T-helper 1 cell (primary cell): ENCODE measurements around the gene PCSK9.

Experiments used
- DNase-seq, 5 donors: peaks; one replicate each; pipeline ENCODE4 v3.0.0-alpha.2; 2012 to 2020
- total RNA-seq, 4 donors: gene quantifications; one replicate each; lab custom pipeline; 2026; lab: John Stamatoyannopoulos, UW

Gene PCSK9
- total RNA-seq = 0 reads per million in 4 donors

DNA sequence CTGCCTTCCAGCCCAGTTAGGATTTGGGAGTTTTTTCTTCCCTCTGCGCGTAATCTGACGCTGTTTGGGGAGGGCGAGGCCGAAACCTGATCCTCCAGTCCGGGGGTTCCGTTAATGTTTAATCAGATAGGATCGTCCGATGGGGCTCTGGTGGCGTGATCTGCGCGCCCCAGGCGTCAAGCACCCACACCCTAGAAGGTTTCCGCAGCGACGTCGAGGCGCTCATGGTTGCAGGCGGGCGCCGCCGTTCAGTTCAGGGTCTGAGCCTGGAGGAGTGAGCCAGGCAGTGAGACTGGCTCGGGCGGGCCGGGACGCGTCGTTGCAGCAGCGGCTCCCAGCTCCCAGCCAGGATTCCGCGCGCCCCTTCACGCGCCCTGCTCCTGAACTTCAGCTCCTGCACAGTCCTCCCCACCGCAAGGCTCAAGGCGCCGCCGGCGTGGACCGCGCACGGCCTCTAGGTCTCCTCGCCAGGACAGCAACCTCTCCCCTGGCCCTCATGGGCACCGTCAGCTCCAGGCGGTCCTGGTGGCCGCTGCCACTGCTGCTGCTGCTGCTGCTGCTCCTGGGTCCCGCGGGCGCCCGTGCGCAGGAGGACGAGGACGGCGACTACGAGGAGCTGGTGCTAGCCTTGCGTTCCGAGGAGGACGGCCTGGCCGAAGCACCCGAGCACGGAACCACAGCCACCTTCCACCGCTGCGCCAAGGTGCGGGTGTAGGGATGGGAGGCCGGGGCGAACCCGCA is at the start of gene PCSK9:
Gene PCSK9 (plus strand): TSS at position 207 of the 741 bp plus-strand sequence. CDS start 290 bp downstream, at position 497.
- DNase-seq = no peak

DNA sequence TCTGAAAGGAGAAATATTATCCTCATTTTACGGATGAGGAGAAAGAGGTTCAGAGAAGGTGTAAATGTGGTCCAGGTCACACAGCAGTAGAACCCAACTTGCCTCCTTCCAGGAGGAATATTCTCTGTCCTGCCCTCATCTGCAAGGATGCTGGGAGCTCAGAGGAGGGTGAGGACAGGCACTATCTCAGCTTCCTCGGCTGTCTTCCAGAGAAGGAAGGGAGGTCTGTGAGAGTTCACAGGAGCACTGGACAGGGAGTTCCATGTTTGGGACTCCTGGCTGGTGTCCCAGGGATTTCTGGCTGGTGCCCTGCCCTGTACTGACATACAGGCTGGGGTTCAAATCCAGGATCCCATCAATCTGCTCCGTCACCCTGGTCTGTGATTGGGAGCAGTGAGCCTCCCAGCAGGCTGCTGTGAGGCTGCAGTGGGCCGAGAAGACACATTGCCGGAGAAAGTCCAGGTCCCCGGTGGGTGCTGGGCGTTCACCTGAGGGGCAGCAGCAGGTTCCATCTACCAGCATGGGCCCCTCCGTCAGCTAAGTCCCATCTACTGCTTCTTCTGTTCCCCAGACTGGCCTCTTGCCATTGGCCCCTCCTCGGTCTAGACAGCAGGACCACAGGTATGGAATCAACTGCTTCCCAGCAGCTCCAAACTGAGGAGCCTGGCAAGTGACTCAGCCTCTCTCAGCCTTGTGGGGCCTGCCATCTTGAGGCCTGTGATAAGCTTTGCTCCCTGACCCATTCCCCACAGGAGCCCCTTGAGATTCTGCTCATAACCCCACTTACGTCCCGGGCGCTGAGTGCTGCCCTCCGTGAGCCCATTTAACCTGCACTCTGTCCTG is 49.2 kb upstream of the PCSK9 start:
- no peak for DNase-seq

DNA sequence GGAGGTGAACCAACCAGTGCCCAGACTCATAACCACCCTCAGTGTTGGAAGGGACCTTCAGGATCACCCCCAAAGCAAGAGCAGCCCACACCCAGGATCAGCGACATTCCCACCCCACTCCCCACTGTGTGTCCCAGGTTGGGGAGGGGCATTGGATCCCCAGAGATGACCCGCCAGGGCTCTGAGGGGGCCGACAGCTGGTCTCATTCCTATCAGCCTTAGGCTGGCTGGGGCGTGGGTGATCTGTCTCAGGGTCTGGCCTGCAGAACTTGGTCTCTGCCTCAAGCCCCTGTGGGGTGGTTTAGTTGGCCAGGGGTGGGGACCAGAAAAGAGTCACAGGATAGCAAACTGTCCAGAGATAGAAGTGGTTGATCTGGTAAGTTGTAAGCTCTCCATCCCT is 48.4 kb upstream of the PCSK9 start:
- no peak for DNase-seq

DNA sequence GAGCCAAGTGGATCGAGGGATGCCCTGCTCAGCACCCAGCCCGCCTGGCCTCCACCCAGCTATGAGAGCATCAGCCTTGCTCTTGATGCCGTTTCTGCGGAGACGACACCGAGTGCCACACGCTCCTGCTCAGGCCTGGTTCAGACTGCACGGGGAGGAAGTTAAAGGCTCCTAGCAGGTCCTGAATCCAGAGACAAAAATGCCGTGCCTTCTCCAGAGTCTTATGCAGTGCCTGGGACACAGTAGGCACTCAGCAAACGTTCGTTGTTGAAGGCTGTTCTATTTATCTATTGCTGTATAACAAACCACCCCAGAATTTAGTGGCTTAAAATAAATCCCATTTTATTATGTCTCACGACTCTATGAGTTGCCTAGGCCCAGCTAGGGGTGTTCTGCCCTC is 47.4 kb upstream of the PCSK9 start:
- no peak for DNase-seq

DNA sequence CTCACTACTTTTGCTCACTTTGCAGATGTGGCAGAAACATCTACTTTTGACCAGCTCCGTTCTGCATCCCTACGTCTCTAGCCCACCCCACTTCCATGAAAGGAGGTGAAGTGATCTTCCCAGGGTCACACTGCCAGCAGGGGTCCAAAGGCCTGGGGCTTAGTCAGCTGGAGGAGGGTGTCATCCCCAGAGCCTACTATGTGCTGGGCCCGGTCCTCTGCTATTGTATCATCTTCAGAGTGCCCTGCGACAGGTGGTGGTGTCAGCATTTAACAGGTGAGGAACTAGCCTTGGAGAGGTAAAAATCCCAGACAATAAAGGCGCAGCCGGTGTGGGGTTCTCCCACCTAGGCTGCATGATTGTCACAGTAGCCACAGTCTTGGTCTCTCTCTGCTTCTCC is 46.2 kb upstream of the PCSK9 start:
- no peak for DNase-seq

DNA sequence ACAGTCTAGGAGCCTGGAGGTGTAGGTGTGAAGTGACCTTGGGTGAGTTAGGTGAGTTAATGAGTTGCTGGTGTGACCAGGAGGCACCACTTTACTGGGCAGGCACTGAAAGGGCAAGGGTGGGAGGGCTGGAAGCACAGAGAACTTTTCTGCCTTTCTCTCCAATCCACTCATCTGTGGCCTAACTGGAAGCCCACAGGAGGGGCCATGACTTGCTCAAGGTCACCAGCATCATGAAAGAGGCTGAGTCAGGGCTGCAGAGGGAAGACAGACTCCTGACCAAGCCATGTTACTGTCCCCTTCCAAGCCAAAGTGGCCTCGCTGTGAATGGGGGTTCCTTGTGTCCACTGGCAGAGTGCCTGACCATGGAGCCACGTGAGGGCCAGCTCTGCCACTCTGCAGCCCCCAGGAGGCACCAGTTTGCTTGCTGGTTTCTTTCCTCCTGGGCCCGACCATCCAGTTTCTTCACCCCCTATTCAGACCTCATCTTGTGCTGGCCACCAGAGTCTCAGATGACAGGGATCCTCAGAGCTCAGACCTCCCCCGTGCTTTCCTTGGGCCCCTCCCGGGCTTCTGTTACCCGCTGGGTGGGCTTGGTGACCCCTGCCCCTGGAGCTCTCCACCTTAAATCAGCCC is 44.9 kb upstream of the PCSK9 start:
- DNase-seq = no peak

DNA sequence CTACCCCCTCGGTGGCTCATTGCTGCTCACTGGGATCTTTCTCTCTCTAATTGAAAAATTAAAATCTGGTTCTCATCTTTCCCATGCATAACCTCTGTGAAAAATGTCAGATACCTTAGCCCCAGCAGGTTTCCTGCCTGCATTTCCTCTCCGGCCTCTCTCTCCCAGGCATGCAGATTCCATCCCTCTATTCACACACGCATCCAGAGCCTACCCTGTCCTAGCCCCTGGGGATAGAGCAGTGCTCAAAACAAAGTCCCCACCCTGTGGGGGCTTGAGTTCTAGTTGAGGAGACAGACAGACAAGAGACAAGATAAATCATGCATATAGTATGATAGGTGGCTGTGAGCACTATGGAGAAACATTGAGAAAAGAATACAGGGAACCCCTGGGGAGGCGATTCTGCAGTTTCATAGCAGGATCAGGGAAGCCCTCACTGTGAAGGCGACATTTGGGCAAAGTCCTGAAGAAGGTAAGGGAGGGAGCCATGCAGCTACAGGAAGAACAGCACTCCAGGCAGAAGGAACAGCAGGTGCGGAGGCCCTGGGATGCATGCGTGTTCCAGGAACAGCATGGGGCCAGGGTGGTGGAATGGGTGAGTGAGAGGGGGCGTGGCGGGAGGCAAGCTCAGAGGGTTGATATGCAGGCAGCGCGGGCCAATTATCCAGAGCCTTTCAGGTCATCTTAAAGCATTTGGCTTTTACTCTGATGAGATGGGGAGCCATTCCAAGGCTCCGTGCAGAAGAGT is 44.2 kb upstream of the PCSK9 start:
- no peak for DNase-seq

DNA sequence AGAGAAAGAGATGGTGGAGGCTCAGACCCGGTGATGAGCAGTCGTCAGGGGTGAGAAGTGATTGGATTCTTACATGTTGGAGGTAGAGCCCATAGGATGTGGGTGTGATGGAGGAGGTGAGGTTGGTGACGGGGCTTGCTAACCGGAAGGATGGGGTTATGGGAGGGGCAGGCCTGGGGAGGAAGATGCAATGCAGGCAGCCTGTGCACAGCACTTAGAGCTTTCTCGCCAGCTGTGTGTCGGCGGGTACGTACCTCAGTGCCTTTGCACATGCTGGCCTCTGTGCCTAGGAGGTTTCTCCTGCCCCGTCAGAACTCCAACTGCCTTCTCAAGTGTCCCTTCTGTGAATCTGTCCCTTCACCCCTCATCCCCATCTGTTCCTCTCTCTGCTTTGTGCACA is 43.5 kb upstream of the PCSK9 start:
- peak in 3 of 5 donors; percentile 11 to 86 (median 17) for DNase-seq

DNA sequence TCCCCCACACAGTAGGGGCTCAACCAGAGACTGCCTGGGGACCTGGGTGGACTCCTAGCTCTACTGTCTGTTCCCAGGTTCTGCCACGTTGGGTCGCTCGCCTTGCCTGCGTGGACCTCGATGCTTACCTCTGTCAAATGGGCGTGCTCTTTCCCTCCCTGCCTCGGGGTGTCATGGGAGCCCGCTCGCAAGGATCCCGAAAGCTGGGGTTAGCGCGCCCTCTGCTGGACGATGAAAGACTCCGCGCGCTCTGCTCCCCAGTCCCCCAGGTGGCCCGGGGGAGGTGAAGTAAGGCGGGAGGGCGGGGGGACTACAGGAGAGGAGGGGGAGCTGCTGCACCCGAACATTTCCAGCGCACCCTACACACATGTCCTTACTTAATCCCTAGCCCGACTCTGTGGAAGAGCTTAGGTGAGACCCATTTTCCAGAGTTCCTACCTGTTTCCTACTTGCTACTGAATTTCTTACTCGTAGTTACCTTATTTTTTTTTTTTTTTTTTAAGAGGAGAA is 42.9 kb upstream of the PCSK9 start:
- DNase-seq = peak; percentile 62 to 84 (median 65)

DNA sequence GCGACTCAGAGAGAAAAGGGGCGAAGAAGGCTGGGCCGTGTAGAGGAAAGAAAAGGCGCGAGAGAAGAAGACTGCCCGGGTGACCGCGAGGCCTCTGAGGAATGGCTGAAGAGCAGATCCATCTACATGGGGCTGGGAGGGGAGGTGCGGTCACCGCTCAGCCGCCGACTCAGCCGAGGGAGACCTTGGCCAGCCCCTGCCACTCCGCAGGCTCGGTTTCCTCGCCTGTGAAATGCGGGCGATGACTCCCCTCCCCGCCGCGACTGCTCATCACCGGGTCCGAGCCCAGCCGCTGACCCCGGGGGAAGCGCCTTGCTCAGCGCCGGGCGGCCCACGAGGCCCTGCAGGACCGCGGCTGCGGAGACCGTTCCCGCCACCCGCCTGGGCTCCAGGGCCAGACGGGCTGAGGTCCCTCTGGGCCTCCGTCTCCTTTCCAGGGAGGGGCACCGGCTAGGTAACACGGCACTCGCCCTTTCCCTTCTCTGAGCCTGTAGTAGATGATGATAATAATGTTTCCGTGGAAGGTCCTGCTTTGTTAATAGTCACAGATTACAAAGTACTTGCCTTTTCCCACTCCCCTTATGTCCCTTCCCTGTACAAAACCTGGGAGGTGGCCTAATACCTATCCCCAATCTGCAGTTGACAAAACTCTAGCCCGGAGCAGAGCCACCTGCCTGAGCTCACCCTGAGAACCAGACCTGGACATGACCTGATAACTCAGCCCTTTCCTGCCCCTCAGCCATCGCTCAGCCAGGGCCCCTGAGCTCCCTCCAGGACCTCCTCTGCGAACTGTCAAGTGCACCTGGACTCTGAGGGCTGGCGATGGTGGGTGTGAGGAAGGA is 42.3 kb upstream of the PCSK9 start:
- no peak for DNase-seq

DNA sequence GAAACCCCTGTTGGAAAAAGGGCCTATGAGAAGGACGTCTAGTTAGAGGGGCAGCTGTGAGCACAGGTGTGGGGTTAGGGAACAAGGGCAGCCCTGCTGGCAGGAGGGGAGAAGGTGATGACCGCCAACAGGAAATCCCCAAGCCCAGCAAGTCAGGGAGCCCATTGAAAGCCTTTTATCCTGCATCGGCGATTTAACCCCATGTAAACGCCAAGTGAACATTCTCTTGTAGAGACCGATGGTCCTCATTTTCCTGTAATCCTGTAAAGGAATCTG is 41.7 kb upstream of the PCSK9 start:
- no peak for DNase-seq

DNA sequence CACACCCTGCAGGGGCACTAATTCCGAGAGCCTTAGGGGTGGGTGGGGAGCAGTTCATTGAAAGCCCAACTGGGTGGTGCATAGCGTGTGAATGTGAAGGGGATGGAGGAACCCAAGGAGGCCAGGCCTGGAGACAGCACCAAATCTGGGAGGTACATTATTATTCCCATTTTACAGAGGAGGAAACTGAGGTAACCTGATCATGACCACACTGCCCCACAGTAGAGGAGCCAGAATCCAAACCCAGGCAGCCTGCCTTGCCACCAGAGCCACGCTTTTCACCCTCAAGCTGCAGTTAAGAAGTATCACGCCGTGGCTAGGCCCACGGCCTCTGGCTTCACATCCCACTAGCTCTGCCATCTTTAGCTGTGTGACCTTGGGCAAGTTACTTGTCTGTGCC is 41.2 kb upstream of the PCSK9 start:
- no peak for DNase-seq

DNA sequence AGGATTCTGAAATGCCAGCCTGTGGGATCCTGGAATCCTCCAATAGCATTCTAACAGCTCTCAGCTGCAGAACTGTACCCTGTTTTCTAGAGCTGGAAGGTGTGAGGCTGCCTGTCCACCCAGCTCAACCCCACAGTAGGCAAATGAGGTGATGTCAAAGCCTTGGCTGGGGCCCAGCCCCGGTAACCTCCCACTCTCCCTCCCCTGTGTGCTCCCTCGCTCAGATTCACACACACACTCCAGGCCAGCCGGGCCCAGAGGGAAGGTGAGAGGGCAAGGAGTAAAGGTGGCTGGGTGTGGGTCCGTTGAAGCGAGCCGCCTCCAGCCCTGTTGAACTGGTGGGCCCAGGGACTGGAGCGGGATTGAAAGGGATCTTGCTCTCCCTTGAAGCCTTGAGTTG is 40.7 kb upstream of the PCSK9 start, which contains the start of gene BSND:
Gene BSND (plus strand): TSS at position 257 of the 400 bp plus-strand sequence. CDS start 254 bp downstream, outside the sequence.
- DNase-seq = no peak

DNA sequence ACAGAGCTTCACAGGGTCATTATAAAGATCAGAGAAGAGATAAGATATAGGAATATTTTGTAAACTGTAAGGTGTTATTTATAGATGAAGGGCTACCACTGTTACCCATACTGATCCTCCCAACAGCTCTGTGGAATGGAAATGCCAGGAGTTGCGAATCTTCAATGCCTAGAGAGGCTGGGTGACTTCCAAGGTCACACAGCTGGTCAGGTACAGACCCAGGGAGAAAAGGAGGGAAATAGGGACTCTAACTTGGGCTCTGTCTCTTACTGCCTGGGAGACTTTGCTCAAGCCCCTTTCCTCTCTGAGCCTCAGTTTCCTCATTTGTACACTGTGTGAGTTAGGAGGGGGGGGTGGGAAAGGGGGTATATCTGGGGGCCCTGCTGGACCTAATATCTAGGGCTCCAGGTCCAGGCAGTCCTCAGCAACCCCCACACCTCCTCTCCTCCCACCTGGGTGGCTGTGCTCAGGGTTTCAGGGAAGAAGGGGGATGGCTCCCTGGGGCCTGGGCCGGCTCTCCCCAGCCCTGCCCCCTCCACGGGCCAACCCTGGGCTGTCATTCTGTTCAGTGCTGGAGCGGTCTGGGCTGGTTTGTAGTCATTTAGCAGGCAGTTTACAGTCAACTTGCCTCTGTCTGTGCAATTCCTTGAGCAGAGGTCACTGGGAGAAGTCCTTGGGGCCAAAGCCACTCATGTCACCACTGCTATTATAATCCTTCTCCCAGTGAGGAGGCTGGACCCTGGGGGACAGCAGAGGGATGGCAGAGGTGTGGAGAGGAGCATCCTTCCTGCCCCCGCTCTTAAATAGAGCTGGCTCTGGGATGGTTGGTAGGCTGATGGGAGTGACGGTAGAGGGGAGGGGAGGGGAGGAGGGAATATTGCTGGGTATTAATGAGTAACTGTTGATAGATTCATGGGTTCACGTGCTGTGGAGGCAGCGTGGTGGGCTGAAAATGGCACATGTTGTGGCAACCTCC is 39.0 kb upstream of the PCSK9 start:
- DNase-seq = no peak

DNA sequence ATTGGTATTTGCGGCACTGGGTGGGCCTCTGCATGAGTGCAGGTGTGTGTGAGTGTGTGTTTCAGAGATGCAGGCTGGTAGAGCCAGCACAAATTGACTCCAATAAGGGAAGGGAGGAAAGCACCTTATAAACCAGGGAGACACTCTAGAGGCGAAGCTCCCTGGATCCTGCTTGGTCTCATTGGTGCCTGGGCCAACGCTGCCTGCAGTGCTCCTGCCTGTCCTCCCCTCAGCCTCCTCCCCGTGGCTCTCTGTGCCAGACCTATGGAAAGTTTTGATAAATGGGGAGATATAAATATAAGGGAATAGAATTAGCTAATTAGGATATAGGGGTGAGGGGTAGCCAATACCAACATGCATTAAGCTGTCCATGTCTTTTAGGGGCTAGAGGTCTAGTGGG is 38.0 kb upstream of the PCSK9 start:
- DNase-seq = no peak

DNA sequence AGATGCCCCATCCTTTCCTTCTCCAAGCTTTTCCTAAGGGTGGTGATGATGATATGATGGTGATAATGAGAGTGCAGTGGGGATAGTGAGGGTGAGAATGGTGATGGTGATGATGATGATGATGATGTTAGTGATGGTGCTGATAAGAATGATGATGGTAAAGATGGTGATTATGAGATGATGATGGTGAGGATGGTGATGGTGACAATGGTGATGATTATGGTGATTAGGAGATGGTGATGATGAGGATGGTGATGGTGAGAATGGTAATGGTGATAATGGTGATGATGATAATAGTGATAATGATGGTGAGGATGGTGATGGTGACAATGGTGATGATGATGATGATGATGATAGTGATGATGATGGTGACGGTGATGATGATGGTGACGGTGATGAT is 36.7 kb upstream of the PCSK9 start:
- DNase-seq = no peak

DNA sequence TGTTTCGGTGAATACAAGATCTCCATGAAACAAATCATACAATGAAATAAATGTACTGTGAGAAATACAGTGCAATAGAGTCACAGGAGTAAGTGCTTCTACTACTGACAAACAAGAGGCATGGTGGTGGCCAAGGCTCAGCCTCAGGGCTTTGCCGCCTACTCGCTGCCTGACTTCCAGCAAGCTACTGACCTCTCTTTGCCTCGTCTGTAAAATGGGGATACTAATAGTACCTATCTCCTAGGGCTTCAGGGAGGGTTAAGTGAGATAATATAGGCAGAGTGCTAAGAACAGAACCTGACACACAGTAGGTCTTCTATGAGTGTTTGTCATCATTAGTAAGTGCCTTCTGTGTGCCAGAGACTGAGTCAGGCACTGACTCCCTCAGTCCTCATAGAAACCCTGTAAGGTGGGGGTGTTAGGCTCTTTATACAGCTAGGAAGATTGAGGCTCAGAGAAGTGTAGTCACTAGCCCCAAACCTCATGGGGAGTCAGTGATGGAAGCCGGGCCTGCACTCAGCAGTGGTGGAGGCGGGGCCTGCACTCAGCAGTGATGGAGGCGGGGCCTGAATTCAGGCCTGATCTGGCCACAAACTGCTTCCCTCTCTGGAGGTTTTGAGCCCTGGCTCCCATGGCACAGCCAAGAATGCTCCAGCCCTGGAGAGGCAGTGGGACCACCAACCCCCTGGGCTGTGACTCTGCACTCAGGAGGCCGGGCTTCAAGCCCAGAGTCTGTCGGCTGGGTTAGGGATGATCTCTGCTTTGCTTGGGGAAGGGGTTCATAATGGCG is 33.8 kb upstream of the PCSK9 start:
- DNase-seq = no peak

DNA sequence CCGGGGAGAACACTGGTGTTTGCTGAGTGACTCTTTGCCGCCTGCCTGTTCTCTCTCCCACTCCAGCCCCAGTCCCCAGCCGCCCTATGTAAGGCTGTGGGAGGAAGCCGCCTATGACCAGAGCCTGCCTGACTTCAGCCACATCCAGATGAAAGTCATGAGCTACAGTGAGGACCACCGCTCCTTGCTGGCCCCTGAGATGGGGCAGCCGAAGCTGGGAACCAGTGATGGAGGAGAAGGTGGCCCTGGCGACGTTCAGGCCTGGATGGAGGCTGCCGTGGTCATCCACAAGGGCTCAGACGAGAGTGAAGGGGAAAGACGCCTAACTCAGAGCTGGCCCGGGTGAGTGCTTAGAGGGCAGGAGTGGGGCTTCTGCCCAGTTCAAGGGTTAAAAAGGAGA is 32.4 kb upstream of the PCSK9 start:
- DNase-seq = no peak

DNA sequence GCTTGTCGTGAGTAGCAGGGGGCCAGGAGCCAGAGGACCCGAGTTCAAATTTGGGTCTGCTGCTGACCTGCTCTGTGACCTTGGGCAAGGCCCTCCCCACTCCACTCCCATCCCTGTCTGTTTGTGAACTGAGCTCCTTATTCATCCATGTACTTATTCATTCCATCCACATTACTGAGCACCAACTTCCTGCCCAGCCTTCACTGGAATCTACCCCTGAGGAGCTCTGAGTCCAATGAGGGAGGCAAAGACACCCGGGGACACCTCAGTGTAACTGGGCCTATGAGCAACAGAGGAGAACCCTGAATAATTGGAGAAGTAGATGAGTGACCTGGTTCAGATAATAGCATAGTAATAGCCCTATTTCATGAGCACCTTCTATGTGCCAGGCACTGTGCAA is 31.7 kb upstream of the PCSK9 start:
- DNase-seq = no peak
